Stimulated activated memory B cell treated with anti-CD40 and anti-IgM and Interleukin-4, amounts not matched to agents 10 μg/mL and 1 μg/mL and 100 μg/mL, for 72 hours (primary cell): ENCODE data around the gene SLC22A4.

Experiments
- ATAC-seq: fragments of 150-1000 bp; cut with Tn5 transposase; 2 replicates; pipeline ENCODE4 v1.10.0; 2021
- H3K27ac Mint-ChIP-seq: one replicate; pipeline ENCODE4 v1.8.0; 2022; ENCODE audit warnings: mild to moderate bottlenecking, mixed read lengths
- H3K27me3 Mint-ChIP-seq: one replicate; pipeline ENCODE4 v1.8.0; 2022; ENCODE audit warnings: mixed read lengths
- H3K36me3 Mint-ChIP-seq: one replicate; pipeline ENCODE4 v1.8.0; 2022; ENCODE audit warnings: mixed read lengths
- H3K4me1 Mint-ChIP-seq: one replicate; pipeline ENCODE4 v1.8.0; 2022; ENCODE audit warnings: mixed read lengths
- H3K4me3 Mint-ChIP-seq: one replicate; pipeline ENCODE4 v1.8.0; 2022; ENCODE audit warnings: mild to moderate bottlenecking, moderate library complexity, mixed read lengths
- H3K9me3 Mint-ChIP-seq: one replicate; pipeline ENCODE4 v1.8.0; 2022; ENCODE audit warnings: mixed read lengths

SLC22A4 gene

GRCh38 chr5:132391870-132392269 is 97.7 kb downstream of the SLC22A4 start:
- ATAC-seq, result no peak
- Mint-ChIP-seq H3K4me1 (peaks cover 32% of the 10 kb centered on the region), H3K9me3 (no peaks in the 10 kb centered on the region), H3K4me3 (no peak overlapping the region), H3K27me3 (no peaks in the 10 kb centered on the region), H3K36me3 (peaks cover 13% of the 10 kb centered on the region), H3K27ac (no peak overlapping the region)

- H3K4me3 Mint-ChIP-seq, result no peak overlapping the region
- no peaks in the 10 kb centered on the region for H3K9me3 Mint-ChIP-seq
- ATAC-seq, result no peak
- H3K27ac Mint-ChIP-seq, result no peak overlapping the region
- peaks cover 13% of the 10 kb centered on the region for H3K36me3 Mint-ChIP-seq
- H3K4me1 Mint-ChIP-seq, result peaks cover 27% of the 10 kb centered on the region
- H3K27me3 Mint-ChIP-seq, result no peaks in the 10 kb centered on the region
These were observed 98.2 kb downstream of the SLC22A4 start for GRCh38 chr5:132392411-132392810.

- no peaks in the 10 kb centered on the region for H3K27me3 Mint-ChIP-seq
- no peaks in the 10 kb centered on the region for H3K9me3 Mint-ChIP-seq
- no peak for ATAC-seq
- H3K4me1 Mint-ChIP-seq, result peaks cover 20% of the 10 kb centered on the region
- H3K27ac Mint-ChIP-seq, result peak overlapping the region; percentile 65
- peaks cover 13% of the 10 kb centered on the region for H3K36me3 Mint-ChIP-seq
- no peak overlapping the region for H3K4me3 Mint-ChIP-seq
These were observed 99.0 kb downstream of the SLC22A4 start for GRCh38 chr5:132392978-132393825.
